GM12864 (cell line): ENCODE measurements around the gene LRP1-AS.

ENCODE experiments used
- DNase-seq: peaks from one replicate; pipeline ENCODE4 v3.0.0-alpha.2; 2011; ENCODE audit warnings: low read depth
- H3K4me3 ChIP-seq: 2 replicates; pipeline ENCODE4 v1.5.1; 2011; ENCODE audit warnings: mild to moderate bottlenecking, low read depth, low read length, control low read depth
- TF ChIP-seq, protein P1 (sequence below): IDR thresholded peaks from 2 replicates; pipeline ENCODE4 v1.5.1; 2011; ENCODE audit warnings: low read depth, mild to moderate bottlenecking, moderate library complexity, low read length, control low read depth, inconsistent platforms; ENCODE audit errors: missing control alignments

Gene LRP1-AS

DNA sequence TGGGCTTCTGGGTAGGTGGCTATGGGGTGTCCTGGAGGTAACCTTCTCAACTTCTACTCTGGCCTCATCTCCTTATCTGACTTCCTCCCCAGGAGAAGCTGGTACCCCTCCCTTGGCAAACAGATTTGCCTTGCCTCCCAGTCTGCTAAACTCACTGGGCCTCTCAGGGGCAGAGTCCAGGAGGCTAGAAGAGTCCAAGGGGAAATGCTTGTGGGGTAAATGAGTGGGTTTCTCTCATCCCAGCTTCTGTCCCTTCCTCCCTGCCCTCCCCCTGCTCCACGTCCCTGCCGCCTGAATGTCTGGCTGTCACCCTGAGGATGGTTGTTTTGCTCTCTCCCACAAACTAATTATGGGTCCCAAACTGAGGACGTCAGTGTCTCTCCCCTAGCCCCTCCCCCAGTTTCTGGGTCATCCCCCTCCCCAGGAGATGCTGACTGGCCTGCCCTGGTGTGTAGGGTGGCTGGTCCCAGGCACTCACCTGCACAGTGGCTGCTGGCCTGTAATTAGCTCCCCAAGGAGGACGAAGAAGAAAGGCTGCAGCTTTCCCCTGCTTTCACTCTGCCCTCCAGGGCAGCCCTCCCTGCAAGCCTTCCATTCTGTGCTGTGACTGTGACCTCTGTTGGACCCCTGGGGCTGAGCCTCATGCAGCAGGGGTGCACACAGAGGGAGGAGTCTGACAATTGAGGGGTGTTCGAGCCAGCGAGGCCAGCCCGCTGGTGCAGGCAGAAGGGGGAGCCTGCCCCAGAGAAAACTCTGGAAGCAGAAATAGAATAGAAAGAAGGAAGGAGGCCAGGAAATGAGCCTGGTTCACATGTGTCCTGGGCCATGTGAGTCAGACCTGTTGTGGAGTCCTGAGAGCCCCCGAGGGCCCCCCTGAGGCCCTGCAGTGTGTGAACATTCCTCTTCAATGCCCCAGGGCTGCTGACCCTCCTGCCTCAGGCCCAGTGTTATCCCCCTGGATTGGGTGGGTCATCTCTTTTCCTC is at the start of gene LRP1-AS:
LRP1-AS (minus strand) TSS at position 659 of the 984 bp plus-strand sequence.
- no peak for DNase-seq
- H3K4me3 ChIP-seq: no peak within 1 kb of the TSS
- TF ChIP-seq, protein P1, sequence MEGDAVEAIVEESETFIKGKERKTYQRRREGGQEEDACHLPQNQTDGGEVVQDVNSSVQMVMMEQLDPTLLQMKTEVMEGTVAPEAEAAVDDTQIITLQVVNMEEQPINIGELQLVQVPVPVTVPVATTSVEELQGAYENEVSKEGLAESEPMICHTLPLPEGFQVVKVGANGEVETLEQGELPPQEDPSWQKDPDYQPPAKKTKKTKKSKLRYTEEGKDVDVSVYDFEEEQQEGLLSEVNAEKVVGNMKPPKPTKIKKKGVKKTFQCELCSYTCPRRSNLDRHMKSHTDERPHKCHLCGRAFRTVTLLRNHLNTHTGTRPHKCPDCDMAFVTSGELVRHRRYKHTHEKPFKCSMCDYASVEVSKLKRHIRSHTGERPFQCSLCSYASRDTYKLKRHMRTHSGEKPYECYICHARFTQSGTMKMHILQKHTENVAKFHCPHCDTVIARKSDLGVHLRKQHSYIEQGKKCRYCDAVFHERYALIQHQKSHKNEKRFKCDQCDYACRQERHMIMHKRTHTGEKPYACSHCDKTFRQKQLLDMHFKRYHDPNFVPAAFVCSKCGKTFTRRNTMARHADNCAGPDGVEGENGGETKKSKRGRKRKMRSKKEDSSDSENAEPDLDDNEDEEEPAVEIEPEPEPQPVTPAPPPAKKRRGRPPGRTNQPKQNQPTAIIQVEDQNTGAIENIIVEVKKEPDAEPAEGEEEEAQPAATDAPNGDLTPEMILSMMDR: no peak

DNA sequence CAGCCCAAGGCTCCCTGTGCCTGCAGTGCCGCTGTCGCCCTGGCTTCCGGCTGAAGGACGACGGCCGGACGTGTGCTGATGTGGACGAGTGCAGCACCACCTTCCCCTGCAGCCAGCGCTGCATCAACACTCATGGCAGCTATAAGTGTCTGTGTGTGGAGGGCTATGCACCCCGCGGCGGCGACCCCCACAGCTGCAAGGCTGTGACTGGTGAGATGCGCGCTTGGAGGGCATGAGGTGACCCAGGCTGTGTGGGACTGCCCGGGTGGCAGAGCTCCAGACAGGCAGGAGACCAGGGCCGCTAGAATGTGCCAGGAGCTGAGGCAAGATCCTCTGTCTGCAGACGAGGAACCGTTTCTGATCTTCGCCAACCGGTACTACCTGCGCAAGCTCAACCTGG is 49.5 kb upstream of the LRP1-AS start:
- DNase-seq: no peak
- TF ChIP-seq, protein P1: no peak
- no peak overlapping the region for H3K4me3 ChIP-seq

DNA sequence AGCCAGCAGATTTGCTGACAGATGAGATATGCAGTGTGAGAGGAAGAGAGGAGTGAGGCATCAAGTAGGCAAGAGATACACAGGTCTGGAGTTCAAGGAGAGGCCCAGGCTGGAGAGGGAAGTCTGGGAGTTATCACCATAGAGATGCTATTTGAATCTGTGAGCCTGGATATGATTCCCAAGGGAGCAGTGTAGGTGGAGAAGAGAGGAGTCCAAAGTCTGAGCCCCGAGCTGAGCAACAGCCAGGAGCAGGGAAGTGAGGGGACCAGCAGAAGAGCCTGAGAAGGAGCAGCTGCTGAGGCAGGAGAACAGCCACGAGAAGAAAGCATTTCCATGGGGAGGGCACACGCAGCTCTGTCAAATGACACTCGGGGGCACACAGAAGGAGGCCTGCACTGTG is 49.0 kb upstream of the LRP1-AS start:
- DNase-seq: no peak
- TF ChIP-seq, protein P1: no peak
- no peak overlapping the region for H3K4me3 ChIP-seq

DNA sequence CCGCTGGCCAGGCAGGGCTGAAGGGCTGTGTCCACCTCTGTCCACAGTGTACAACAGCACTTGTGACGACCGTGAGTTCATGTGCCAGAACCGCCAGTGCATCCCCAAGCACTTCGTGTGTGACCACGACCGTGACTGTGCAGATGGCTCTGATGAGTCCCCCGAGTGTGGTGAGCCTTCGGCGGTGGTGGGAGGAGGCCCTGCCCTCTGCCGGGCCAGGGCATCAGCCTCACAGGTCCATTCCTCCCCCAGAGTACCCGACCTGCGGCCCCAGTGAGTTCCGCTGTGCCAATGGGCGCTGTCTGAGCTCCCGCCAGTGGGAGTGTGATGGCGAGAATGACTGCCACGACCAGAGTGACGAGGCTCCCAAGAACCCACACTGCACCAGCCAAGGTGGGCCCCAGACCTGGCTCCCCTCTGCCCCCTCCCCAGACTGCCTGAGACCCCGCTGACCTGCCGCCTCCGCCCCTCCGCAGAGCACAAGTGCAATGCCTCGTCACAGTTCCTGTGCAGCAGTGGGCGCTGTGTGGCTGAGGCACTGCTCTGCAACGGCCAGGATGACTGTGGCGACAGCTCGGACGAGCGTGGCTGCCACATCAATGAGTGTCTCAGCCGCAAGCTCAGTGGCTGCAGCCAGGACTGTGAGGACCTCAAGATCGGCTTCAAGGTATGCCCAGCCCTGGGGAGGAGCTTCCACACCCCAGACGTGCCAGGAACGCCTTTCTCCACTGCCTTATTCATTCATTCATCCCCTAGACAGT is 48.4 kb upstream of the LRP1-AS start:
- DNase-seq: no peak
- TF ChIP-seq, protein P1: no peak
- no peak overlapping the region for H3K4me3 ChIP-seq

DNA sequence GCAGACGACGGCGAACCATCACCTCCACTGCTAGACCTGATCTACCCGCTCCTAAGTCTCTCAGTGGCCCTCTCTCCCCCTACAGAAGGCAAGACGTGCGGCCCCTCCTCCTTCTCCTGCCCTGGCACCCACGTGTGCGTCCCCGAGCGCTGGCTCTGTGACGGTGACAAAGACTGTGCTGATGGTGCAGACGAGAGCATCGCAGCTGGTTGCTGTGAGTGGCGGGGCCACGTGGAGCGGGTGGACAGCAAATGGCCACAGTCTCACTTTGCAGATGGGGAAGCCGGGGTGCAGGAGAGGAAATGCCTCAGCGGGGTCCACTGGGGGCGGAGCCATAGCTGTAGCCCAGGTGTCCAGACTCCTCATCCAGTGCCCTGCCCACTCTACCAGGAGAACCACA is 47.8 kb upstream of the LRP1-AS start:
- TF ChIP-seq, protein P1: no peak
- no peak overlapping the region for H3K4me3 ChIP-seq
- DNase-seq: no peak

DNA sequence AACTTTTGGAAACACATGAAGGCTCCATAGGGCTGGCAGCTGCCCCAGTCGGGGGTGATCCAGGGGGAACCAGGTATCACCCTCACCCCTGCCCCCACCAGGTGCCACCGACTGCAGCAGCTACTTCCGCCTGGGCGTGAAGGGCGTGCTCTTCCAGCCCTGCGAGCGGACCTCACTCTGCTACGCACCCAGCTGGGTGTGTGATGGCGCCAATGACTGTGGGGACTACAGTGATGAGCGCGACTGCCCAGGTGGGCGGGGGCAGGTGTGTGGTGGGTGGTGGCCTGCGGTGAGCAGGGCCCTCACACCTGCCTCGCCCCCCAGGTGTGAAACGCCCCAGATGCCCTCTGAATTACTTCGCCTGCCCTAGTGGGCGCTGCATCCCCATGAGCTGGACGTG is 46.8 kb upstream of the LRP1-AS start:
- TF ChIP-seq, protein P1: no peak
- DNase-seq: no peak
- no peak overlapping the region for H3K4me3 ChIP-seq
